Measurements from ENCODE around the gene CEP89. TPM values are rescaled to one million over a fixed set of nuclear protein-coding genes. Genes with fewer than 3 reads are reported as not detected.

The CEP89 gene
- total RNA-seq, 4 donors from 2014 or later, result 8.8 to 16.6 (median 10.6) TPM

DNA sequence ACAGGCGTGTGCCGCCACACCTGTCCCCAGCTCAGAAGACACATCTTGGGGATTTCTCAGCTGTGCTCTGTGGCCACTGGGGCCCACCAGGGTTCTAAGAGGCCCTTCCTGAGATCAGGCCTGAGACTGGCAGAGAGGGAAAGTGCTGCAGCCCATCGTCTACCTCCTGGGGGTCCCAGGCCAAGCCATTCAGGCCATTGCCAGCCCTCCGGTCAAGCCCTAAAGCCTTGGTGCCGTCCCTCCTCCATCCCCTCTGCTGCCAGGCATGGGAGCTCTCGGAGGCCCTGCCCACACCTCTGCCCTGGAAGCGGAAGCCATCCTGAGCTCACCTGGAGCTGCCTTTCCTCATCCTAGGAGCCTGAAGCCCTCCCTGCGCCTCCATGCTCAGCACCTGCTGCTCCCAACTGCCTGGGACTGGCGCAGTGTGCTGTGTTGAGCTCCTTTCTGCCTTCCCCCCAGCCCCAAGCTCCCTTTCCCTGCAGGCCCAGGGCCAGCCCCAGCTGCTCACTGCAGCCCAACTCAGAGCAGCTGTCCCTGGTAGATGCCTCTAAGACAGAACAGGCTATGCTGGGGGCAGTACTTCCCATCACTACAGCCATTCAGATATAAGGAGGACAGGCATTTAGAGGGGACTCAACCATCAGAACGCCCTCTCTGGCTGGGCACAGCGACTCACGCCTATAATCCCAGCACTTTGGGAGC, 105.0 kb downstream of the CEP89 start:
- no peak overlapping the region for H3K4me3 ChIP-seq (ENCODE audit: low read depth, poor library complexity, severe bottlenecking)
- intact Hi-C loops (cut with DNase I; ENCODE audit: low total_unique reads), result no loop called here
- no peak for DNase-seq (ENCODE audit: low spot score in 2 of 2)
- WGBS, 2 donors, result 90 to 92% methylated on average over 9 to 11 of the region's 12 CpGs
- TF ChIP-seq POLR2A (IDR thresholded peaks at IDR 0.05), result no peak
- TF ChIP-seq, protein P1, sequence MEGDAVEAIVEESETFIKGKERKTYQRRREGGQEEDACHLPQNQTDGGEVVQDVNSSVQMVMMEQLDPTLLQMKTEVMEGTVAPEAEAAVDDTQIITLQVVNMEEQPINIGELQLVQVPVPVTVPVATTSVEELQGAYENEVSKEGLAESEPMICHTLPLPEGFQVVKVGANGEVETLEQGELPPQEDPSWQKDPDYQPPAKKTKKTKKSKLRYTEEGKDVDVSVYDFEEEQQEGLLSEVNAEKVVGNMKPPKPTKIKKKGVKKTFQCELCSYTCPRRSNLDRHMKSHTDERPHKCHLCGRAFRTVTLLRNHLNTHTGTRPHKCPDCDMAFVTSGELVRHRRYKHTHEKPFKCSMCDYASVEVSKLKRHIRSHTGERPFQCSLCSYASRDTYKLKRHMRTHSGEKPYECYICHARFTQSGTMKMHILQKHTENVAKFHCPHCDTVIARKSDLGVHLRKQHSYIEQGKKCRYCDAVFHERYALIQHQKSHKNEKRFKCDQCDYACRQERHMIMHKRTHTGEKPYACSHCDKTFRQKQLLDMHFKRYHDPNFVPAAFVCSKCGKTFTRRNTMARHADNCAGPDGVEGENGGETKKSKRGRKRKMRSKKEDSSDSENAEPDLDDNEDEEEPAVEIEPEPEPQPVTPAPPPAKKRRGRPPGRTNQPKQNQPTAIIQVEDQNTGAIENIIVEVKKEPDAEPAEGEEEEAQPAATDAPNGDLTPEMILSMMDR (IDR thresholded peaks at IDR 0.05), result no peak

DNA sequence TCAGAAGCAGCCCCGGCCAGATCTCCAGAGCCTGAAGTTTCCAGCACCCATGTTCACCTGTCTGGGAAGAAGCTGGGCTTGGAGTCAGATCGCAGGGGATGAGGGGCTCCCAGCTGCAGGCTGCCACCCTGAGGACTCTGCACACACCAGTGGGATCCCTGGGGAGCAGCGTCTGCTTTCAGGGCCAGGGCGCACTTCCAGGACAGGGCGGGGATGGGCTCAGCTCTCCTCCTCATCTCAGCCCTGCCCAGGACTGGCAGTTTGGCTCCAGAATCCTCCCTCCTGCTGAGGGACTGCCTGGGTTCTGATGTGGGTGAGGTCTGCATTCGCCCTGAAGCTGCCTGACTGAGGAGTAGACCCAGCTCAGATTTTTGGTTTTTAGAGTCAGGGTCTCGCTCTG, 105.7 kb downstream of the CEP89 start:
- DNase-seq (ENCODE audit: low spot score in 2 of 2), result no peak
- intact Hi-C loops (cut with DNase I; ENCODE audit: low total_unique reads), result no loop called here
- no peak overlapping the region for H3K4me3 ChIP-seq (ENCODE audit: low read depth, poor library complexity, severe bottlenecking)
- no peak for TF ChIP-seq POLR2A (IDR thresholded peaks at IDR 0.05)
- TF ChIP-seq, protein P1 (IDR thresholded peaks at IDR 0.05), result no peak
- WGBS, 2 donors, result 70 to 81% methylated on average over 7 of the region's 7 CpGs

DNA sequence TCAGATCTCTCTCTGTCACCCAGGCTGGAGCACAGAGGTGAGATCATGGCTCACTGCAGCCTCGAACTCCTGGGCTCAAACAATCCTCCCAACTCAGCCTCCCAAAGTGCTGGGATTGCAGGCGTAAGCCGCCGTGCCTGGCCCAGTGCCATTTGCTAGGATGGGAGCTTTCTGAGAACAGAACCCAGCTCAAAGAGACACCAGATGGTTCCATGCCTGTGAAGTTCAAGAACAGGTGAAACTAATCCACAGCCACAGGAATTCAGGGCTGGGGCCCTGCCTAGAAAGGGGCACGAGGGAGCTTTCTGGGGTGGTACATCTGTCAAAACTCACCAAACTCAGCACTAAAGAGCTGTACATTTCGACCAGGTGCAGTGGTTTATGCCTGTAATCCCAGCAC, 106.4 kb downstream of the CEP89 start:
- 62 to 76% methylated on average over 6 of the region's 6 CpGs for WGBS, 2 donors
- intact Hi-C loops (cut with DNase I; ENCODE audit: low total_unique reads), result no loop called here
- no peak overlapping the region for H3K4me3 ChIP-seq (ENCODE audit: low read depth, poor library complexity, severe bottlenecking)
- TF ChIP-seq, protein P1 (IDR thresholded peaks at IDR 0.05), result no peak
- TF ChIP-seq POLR2A (IDR thresholded peaks at IDR 0.05), result no peak
- no peak for DNase-seq (ENCODE audit: low spot score in 2 of 2)

DNA sequence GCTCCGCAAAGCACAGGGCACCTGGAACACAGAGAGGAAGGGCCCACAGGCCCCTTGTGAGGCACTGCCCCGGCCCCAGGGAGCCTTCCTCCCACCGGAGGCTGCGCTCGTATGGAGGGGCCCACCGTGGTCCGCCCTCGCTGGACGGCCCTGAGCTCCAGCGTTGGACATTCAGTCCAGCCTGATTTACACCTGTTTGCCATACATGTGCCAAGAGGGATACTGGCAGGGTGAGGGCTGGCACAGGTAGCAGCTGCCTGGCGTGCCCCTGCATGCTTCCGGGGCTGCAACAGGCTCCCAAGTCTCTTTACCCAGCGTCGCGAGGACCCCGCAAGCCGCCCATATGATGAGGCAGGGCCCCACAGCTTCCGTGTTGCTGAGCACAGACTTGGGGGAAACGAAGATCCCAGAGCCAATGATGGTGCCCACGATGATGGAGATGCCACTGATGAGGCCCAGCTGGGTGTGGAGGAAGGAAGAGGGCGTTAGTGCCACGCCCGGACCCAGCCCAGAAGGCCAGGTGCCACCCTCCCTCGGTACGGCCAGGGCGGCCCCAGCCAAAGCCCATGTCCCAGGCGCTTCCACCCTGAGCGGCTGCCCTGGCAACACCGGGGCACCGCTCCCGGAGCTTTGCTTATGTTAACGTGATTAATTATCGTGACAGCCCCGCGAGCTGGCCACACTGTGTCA, 107.3 kb downstream of the CEP89 start:
- WGBS, 2 donors, result 85 to 88% methylated on average over 32 to 34 of the region's 35 CpGs
- no peak for TF ChIP-seq POLR2A (IDR thresholded peaks at IDR 0.05)
- TF ChIP-seq, protein P1 (IDR thresholded peaks at IDR 0.05), result no peak
- intact Hi-C loops (cut with DNase I; ENCODE audit: low total_unique reads), result no loop called here
- no peak overlapping the region for H3K4me3 ChIP-seq (ENCODE audit: low read depth, poor library complexity, severe bottlenecking)
- peak in 1 of 2 donors; percentile 70 for DNase-seq (ENCODE audit: low spot score in 2 of 2)

DNA sequence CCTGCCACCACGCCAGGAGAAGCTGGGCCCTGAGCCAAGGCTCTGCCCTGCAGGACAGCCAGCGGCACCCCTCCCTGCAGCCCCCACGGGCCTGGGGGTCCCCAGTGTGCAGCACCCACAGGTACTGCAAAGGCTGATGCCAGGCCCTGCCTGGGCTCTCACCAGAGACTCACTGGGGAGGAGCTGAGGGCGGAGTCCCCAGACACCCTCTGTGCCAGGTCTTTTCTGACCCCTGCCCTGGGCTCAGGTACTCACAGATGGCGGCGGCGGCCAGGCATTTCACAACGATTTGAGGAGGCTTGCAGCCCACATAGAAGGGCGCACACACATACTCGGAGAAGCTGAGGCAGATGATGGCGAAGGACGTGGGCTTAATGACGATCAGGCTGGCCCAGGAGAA, 107.9 kb downstream of the CEP89 start:
- no peak overlapping the region for H3K4me3 ChIP-seq (ENCODE audit: low read depth, poor library complexity, severe bottlenecking)
- intact Hi-C loops (cut with DNase I; ENCODE audit: low total_unique reads), result no loop called here
- DNase-seq (ENCODE audit: low spot score in 2 of 2), result peak in 1 of 2 donors; percentile 56
- WGBS, 2 donors, result 88 to 90% methylated on average over 11 to 12 of the region's 13 CpGs
- no peak for TF ChIP-seq POLR2A (IDR thresholded peaks at IDR 0.05)
- TF ChIP-seq, protein P1 (IDR thresholded peaks at IDR 0.05), result no peak
